SK-N-SH (cell line): ENCODE measurements around the gene SCAPER.
"Not testable (repeated sequence)": the region's sequence is repeated elsewhere in the genome, so short reads cannot be mapped to it uniquely, and the experiment has no call there.

Experiments used
- EZH2phosphoT487 ChIP-seq: fragments of 200-600 bp; sonication (generic); IDR thresholded peaks from 2 replicates; pipeline ENCODE4 v1.6.1; 2017; ENCODE audit warnings: low read depth, mixed run types, mild to moderate bottlenecking, antibody characterized with exemption, moderate library complexity, borderline replicate concordance
- FOXJ3 ChIP-seq: sonication (generic); formaldehyde crosslinking; IDR thresholded peaks from 2 replicates; pipeline ENCODE4 v1.5.1; 2020; ENCODE audit warnings: mild to moderate bottlenecking, missing genetic modification reagents
- FOXM1 ChIP-seq: IDR thresholded peaks from 2 replicates; pipeline ENCODE4 v1.4.0; 2012; ENCODE audit warnings: low read depth, mild to moderate bottlenecking
- GABPA ChIP-seq: IDR thresholded peaks from 2 replicates; pipeline ENCODE4 v1.4.0; 2012; ENCODE audit warnings: low read depth, mild to moderate bottlenecking
- MEF2A ChIP-seq: IDR thresholded peaks from 2 replicates; pipeline ENCODE4 v1.4.0; 2012; ENCODE audit warnings: low read depth, borderline replicate concordance
- MXI1 ChIP-seq: IDR thresholded peaks from 2 replicates; pipeline ENCODE4 v1.6.1; 2012; ENCODE audit warnings: mild to moderate bottlenecking, low read depth, low read length, improper control_type of control experiment
- NFIC ChIP-seq: IDR thresholded peaks from 2 replicates; pipeline ENCODE4 v1.4.0; 2012; ENCODE audit warnings: borderline replicate concordance
- RAD21 ChIP-seq: IDR thresholded peaks from 2 replicates; pipeline ENCODE4 v1.6.1; 2012; ENCODE audit warnings: mild to moderate bottlenecking, low read length
- RCOR1 ChIP-seq: fragments of 150-350 bp; IDR thresholded peaks from 2 replicates; pipeline ENCODE4 v1.6.1; 2017; ENCODE audit warnings: antibody characterized with exemption, low read length
- RFX5 ChIP-seq: IDR thresholded peaks from 2 replicates; pipeline ENCODE4 v1.6.1; 2012; ENCODE audit warnings: mild to moderate bottlenecking, improper control_type of control experiment, low read length
- RXRA ChIP-seq: IDR thresholded peaks from 2 replicates; pipeline ENCODE4 v1.4.0; 2012; ENCODE audit warnings: low read depth, mild to moderate bottlenecking, borderline replicate concordance
- TAF1 ChIP-seq: IDR thresholded peaks from 2 replicates; pipeline ENCODE4 v1.6.1; 2012; ENCODE audit warnings: low read depth, mild to moderate bottlenecking, low read length, moderate library complexity, borderline replicate concordance
- TF ChIP-seq, protein P1 (sequence below): fragments of 200-600 bp; sonication (generic); IDR thresholded peaks from 2 replicates; pipeline ENCODE4 v1.6.1; 2017; ENCODE audit warnings: antibody characterized with exemption, mild to moderate bottlenecking, moderate library complexity
- TF ChIP-seq, protein P2 (sequence below): IDR thresholded peaks from 2 replicates; pipeline ENCODE4 v1.6.1; 2012; ENCODE audit warnings: mild to moderate bottlenecking, low read depth, low read length, moderate library complexity

GRCh38 chr15:76430711-76431110, 474.4 kb downstream of the SCAPER start:
- TF ChIP-seq, protein P1, sequence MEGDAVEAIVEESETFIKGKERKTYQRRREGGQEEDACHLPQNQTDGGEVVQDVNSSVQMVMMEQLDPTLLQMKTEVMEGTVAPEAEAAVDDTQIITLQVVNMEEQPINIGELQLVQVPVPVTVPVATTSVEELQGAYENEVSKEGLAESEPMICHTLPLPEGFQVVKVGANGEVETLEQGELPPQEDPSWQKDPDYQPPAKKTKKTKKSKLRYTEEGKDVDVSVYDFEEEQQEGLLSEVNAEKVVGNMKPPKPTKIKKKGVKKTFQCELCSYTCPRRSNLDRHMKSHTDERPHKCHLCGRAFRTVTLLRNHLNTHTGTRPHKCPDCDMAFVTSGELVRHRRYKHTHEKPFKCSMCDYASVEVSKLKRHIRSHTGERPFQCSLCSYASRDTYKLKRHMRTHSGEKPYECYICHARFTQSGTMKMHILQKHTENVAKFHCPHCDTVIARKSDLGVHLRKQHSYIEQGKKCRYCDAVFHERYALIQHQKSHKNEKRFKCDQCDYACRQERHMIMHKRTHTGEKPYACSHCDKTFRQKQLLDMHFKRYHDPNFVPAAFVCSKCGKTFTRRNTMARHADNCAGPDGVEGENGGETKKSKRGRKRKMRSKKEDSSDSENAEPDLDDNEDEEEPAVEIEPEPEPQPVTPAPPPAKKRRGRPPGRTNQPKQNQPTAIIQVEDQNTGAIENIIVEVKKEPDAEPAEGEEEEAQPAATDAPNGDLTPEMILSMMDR: not testable (repeated sequence)
- not testable (repeated sequence) for TF ChIP-seq RFX5, MXI1, FOXM1, NFIC, MEF2A, EZH2phosphoT487, TAF1, RAD21, GABPA, RCOR1, RXRA, FOXJ3
- TF ChIP-seq, protein P2, sequence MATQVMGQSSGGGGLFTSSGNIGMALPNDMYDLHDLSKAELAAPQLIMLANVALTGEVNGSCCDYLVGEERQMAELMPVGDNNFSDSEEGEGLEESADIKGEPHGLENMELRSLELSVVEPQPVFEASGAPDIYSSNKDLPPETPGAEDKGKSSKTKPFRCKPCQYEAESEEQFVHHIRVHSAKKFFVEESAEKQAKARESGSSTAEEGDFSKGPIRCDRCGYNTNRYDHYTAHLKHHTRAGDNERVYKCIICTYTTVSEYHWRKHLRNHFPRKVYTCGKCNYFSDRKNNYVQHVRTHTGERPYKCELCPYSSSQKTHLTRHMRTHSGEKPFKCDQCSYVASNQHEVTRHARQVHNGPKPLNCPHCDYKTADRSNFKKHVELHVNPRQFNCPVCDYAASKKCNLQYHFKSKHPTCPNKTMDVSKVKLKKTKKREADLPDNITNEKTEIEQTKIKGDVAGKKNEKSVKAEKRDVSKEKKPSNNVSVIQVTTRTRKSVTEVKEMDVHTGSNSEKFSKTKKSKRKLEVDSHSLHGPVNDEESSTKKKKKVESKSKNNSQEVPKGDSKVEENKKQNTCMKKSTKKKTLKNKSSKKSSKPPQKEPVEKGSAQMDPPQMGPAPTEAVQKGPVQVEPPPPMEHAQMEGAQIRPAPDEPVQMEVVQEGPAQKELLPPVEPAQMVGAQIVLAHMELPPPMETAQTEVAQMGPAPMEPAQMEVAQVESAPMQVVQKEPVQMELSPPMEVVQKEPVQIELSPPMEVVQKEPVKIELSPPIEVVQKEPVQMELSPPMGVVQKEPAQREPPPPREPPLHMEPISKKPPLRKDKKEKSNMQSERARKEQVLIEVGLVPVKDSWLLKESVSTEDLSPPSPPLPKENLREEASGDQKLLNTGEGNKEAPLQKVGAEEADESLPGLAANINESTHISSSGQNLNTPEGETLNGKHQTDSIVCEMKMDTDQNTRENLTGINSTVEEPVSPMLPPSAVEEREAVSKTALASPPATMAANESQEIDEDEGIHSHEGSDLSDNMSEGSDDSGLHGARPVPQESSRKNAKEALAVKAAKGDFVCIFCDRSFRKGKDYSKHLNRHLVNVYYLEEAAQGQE: not testable (repeated sequence)
